OCI-LY3 (cell line): ENCODE results near the gene COX20.

Experiments used
- H2AFZ ChIP-seq: fragments of 200-600, 300-600 bp; shearing (Covaris generic); 2 replicates; pipeline ENCODE4 v1.6.0; 2014; ENCODE audit warnings: antibody characterized with exemption, low read depth, low read length
- H3K27ac ChIP-seq: fragments of 200-600, 300-600 bp; sonication (generic); 2 replicates; pipeline ENCODE4 v1.5.1; 2014; ENCODE audit warnings: mild to moderate bottlenecking, low read length, moderate library complexity, mixed read lengths
- H3K27me3 ChIP-seq: fragments of 200-600, 300-600 bp; sonication (generic); 2 replicates; pipeline ENCODE4 v1.6.1; 2014; ENCODE audit warnings: low read depth, low read length, mixed read lengths
- H3K36me3 ChIP-seq: fragments of 200-600, 300-600 bp; sonication (generic); replicated peaks from 2 replicates; pipeline ENCODE3; 2014; ENCODE audit warnings: low read depth, low read length, mixed read lengths
- H3K4me1 ChIP-seq: fragments of 300-600, 200-600 bp; sonication (generic); 2 replicates; pipeline ENCODE4 v1.6.1; 2014; ENCODE audit warnings: low read length, mixed read lengths
- H3K4me2 ChIP-seq: fragments of 200-600, 300-600 bp; sonication (generic); 2 replicates; pipeline ENCODE4 v1.6.1; 2014; ENCODE audit warnings: low read length, mixed read lengths
- H3K4me3 ChIP-seq: fragments of 300-600, 200-600 bp; sonication (generic); 2 replicates; pipeline ENCODE4 v1.5.1; 2014; ENCODE audit warnings: antibody characterized with exemption, mild to moderate bottlenecking, low read length, moderate library complexity
- H3K79me2 ChIP-seq: fragments of 300-600, 200-600 bp; shearing (Covaris generic); 2 replicates; pipeline ENCODE4 v1.6.1; 2014; ENCODE audit warnings: mild to moderate bottlenecking, low read length, mixed read lengths
- H3K9ac ChIP-seq: fragments of 300-600, 200-600 bp; shearing (Covaris generic); 2 replicates; pipeline ENCODE4 v1.6.0; 2014; ENCODE audit warnings: mild to moderate bottlenecking, low read length, moderate library complexity
- H3K9me3 ChIP-seq: fragments of 200-600, 300-600 bp; shearing (Covaris generic); 2 replicates; pipeline ENCODE4 v1.6.1; 2014; ENCODE audit warnings: low read length, mixed read lengths; ENCODE audit not compliant: insufficient read depth
- H4K20me1 ChIP-seq: fragments of 200-600, 300-600 bp; sonication (generic); 2 replicates; pipeline ENCODE4 v1.6.1; 2016; ENCODE audit warnings: low read length, mixed read lengths; ENCODE audit not compliant: insufficient read depth
- EZH2phosphoT487 ChIP-seq: fragments of 200-600 bp; shearing (Covaris generic); IDR thresholded peaks from 2 replicates; pipeline ENCODE4 v1.6.1; 2018; ENCODE audit warnings: antibody characterized with exemption, mixed run types, low read depth
- TF ChIP-seq, protein P1 (sequence below): fragments of 200-600, 300-600 bp; sonication (generic); IDR thresholded peaks from 2 replicates; pipeline ENCODE4 v1.5.1; 2014; ENCODE audit warnings: antibody characterized with exemption, low read length, low read depth

Gene COX20

DNA sequence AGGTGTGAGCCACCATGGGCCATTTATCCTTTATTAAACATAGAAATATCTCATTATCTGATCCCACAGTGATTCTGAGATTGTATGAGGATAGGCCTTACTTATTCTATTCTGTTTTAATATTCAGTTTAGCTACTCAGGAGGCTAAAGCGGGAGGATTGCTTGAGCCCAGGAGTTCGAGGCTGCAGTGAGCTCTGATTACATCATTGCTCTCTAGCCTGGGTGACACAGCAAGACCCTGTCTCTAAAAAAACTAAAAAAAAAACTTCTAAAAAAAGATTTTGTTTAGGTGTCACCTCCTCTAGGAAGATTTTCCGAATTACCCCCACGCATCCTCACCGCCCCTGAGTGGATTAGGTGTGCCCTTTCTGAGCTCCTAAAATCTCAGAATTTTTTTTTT lies 43.2 kb downstream of the COX20 start:
- Histone ChIP-seq H3K79me2 (no peaks in the 10 kb centered on the region), H3K4me3 (no peak overlapping the region), H3K27me3 (0 out of 2 replicates have a peak, but pooled peaks cover 6% of the 10 kb centered on the region), H3K9ac (no peak overlapping the region), H3K4me2 (no peak overlapping the region), H3K27ac (no peak overlapping the region), H3K4me1 (no peaks in the 10 kb centered on the region), H3K9me3 (no peaks in the 10 kb centered on the region), H2AFZ (no peak overlapping the region), H3K36me3 (no peaks in the 10 kb centered on the region), H4K20me1 (no peaks in the 10 kb centered on the region)
- TF ChIP-seq EZH2phosphoT487: no peak
- TF ChIP-seq, protein P1, sequence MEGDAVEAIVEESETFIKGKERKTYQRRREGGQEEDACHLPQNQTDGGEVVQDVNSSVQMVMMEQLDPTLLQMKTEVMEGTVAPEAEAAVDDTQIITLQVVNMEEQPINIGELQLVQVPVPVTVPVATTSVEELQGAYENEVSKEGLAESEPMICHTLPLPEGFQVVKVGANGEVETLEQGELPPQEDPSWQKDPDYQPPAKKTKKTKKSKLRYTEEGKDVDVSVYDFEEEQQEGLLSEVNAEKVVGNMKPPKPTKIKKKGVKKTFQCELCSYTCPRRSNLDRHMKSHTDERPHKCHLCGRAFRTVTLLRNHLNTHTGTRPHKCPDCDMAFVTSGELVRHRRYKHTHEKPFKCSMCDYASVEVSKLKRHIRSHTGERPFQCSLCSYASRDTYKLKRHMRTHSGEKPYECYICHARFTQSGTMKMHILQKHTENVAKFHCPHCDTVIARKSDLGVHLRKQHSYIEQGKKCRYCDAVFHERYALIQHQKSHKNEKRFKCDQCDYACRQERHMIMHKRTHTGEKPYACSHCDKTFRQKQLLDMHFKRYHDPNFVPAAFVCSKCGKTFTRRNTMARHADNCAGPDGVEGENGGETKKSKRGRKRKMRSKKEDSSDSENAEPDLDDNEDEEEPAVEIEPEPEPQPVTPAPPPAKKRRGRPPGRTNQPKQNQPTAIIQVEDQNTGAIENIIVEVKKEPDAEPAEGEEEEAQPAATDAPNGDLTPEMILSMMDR: no peak

DNA sequence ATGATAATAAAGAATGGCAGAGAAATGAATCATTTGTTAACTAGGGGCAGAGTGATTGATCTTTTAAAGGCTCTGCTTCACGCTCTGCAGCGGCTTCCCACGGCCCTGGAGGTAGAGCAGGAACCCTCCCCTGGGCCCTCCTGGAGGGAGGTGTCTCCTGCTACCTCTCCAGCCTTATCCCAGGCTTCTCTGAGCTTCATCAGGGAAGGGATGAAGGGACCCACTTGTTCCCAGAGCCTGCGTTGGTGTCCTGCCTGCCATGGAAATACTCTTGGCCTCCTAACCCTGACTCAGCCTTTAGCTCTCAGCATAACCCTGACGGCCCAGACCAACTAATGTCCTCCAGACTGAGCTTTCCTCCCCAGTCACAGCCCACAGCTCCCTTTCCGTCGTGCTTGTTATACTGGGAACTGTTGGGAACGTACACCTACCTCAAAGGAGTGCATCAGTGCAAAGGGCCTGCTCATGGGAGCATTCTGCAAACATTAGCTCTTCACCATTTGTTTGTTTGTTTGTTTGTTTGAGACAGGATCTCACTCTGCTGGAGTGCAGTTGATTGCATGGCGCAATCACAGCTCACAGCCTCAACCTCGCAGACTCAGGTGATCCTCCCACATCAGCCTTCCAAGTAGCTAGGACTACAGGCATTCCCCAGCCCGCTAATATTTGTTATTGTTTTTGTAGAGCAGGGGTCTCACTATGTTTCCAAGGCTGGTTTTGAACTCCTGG lies 46.3 kb downstream of the COX20 start:
- no peaks in the 10 kb centered on the region for H3K36me3 ChIP-seq
- no peak overlapping the region for H2AFZ ChIP-seq
- no peak overlapping the region for H3K4me2 ChIP-seq
- H3K27ac ChIP-seq: no peak overlapping the region
- no peaks in the 10 kb centered on the region for H3K4me1 ChIP-seq
- H3K9me3 ChIP-seq: no peaks in the 10 kb centered on the region
- no peak for TF ChIP-seq EZH2phosphoT487
- TF ChIP-seq, protein P1: no peak
- H4K20me1 ChIP-seq: no peaks in the 10 kb centered on the region
- H3K4me3 ChIP-seq: no peak overlapping the region
- no peak overlapping the region for H3K9ac ChIP-seq
- peaks cover 14% of the 10 kb centered on the region; the same call in 1 of the 2 replicates for H3K27me3 ChIP-seq
- no peaks in the 10 kb centered on the region for H3K79me2 ChIP-seq

DNA sequence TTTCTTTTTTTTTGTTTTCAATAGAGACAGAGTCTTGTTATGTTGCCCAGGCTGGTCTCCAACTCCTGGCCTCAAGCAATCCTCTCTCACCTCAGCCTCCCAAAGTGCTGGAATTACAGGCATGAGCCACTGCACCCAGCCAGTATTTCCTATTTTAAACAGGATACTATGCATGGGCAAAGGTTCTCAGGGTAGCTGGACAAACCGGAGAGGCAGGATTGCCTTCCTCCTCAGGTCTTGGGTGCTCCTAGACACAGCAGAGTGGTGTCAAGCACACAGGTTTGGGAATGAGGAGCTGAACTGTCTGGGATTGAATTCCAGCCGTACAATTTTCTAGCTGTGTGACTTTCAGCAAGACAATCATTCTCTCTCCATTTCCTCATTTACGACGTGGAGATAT lies 51.8 kb downstream of the COX20 start:
- H3K79me2 ChIP-seq: no peaks in the 10 kb centered on the region
- H2AFZ ChIP-seq: no peak overlapping the region
- peaks cover 11% of the 10 kb centered on the region; the same call in 1 of the 2 replicates for H3K27me3 ChIP-seq
- no peak overlapping the region for H3K4me3 ChIP-seq
- H4K20me1 ChIP-seq: no peaks in the 10 kb centered on the region
- TF ChIP-seq, protein P1: no peak
- TF ChIP-seq EZH2phosphoT487: no peak
- H3K4me2 ChIP-seq: no peak overlapping the region
- no peaks in the 10 kb centered on the region for H3K36me3 ChIP-seq
- no peak overlapping the region for H3K9ac ChIP-seq
- no peaks in the 10 kb centered on the region for H3K9me3 ChIP-seq
- H3K27ac ChIP-seq: no peak overlapping the region
- no peaks in the 10 kb centered on the region for H3K4me1 ChIP-seq

DNA sequence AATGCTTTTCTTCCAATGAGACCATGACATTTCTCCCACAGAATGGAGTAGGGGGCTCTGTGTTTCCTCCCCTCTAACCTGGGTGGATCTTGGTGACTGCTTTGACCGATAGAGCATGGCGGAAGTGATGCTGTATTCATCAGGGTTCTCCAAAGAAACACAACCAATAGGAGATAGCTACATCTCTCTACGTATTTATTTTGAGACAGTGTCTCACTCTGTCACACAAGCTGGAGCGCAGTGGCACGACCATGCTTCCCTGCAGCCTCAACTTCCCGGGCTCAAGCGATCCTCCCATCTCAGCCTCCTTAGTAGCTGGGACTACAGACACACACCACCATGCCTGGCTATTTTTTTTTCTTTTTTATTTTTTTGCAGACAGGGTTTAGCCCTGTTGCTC lies 58.4 kb downstream of the COX20 start:
- Histone ChIP-seq H3K9ac (no peak overlapping the region), H3K27me3 (no peaks in the 10 kb centered on the region), H3K4me1 (no peaks in the 10 kb centered on the region), H3K9me3 (no peaks in the 10 kb centered on the region), H4K20me1 (no peaks in the 10 kb centered on the region), H3K27ac (no peak overlapping the region), H3K36me3 (no peaks in the 10 kb centered on the region), H2AFZ (no peak overlapping the region), H3K4me3 (no peak overlapping the region), H3K79me2 (no peaks in the 10 kb centered on the region), H3K4me2 (no peak overlapping the region)
- TF ChIP-seq EZH2phosphoT487: no peak
